Left cardiac atrium (tissue), 4 donors: ENCODE results near the gene FBXW2. TPM values are rescaled to one million over a fixed set of nuclear protein-coding genes. Genes with fewer than 3 reads are reported as not detected.
A peak's percentile ranks its signal among the peaks of the same experiment; 100 is the strongest.
"Not testable (repeated sequence)": the region's sequence is repeated elsewhere in the genome, so short reads cannot be mapped to it uniquely, and the experiment has no call there.

Source experiments
- ATAC-seq, 2 donors: fragments of 200-7000 bp; cut with Tn5 transposase; one replicate each; pipeline ENCODE4 v1.9.1; 2020; ENCODE audit warnings: mild to moderate bottlenecking in 2 of 2, moderate library complexity in 2 of 2
- DNase-seq: peaks from one replicate; pipeline ENCODE4 v3.0.0-alpha.2; 2020
- intact Hi-C, 2 donors: fragments of 100-400 bp; cut with DNase I; formaldehyde crosslinking; loops; one replicate each; pipeline versions ENCODE4 v1.14.1 to v1.15.1; 2022 to 2023
- total RNA-seq, 2 donors: library from RNA; stranded (reverse); fragmentation: NEBNext Ultra II Directional; extraction: Animal tissue kit (Norgen Biotek cat#: 25700); gene quantifications; one replicate each; pipeline ENCODE4 v1.2.1, GENCODE V29; 2021
- donor health status: DM: no; HTN: yes; CAD: no.
- donor health status: DM: no; HTN: yes; CAD: no; lungs with severe emphysema.
- donor health status: DM: yes; HTN: yes; CAD: no.
- donor health status: Dilated cardiomyopathy.

The FBXW2 gene
- total RNA-seq, 2 donors from 2014 or later: 44.6 to 45.5 TPM

GRCh38 chr9:120757026-120757913 lies 35.9 kb downstream of the FBXW2 start:
- ATAC-seq: no peak
- no peak for DNase-seq
- intact Hi-C loops: loop anchor here (2.0 to 10.0 kb wide), 4 partner anchors 180 to 408 kb away; no protein-coding TSS in a partner anchor

- no peak for DNase-seq
- ATAC-seq: no peak
- intact Hi-C loops: loop anchor here (2.0 to 10.0 kb wide), 4 partner anchors 180 to 408 kb away; no protein-coding TSS in a partner anchor
Observed at GRCh38 chr9:120756531-120756930, 36.7 kb downstream of the FBXW2 start.

- intact Hi-C loops: loop anchor here (2.0 to 10.0 kb wide), 4 partner anchors 181 to 409 kb away; no protein-coding TSS in a partner anchor
- peak; percentile 55 to 76 for ATAC-seq
- peak; percentile 33 for DNase-seq
Observed at GRCh38 chr9:120755810-120756434, 37.3 kb downstream of the FBXW2 start.

GRCh38 chr9:120755044-120755443 lies 38.2 kb downstream of the FBXW2 start:
- intact Hi-C loops: loop anchor here (5.0 to 10.0 kb wide), 3 partner anchors 182 to 410 kb away; no protein-coding TSS in a partner anchor
- ATAC-seq: no peak

DNA sequence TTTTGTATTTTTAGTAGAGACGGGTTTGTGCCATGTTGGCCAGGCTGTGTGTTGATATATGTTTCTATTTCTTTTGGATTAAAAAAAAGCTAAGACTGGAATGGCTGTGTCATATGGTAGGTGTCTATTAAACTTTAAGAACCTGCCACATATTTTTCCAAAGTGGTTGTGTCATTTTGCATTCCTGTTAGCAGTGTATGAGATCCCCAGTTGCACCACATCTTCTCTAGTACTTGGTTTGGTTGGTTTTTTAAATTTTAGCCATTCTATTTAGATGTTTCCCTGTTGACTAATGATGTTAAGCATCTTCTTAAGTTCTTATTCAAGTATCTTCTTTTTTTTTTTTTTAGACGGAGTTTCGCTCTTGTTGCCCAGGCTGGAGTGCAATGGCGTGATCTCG lies 42.8 kb downstream of the FBXW2 start:
- intact Hi-C loops: loop anchor here in 1 of 2 donors (10.0 kb wide), 1 partner anchor 414 kb away; no protein-coding TSS in a partner anchor
- DNase-seq (no peak), ATAC-seq (no peak)

More at GRCh38 chr9:120755044-120755443, 38.2 kb downstream of the FBXW2 start:
- no peak for DNase-seq

DNA sequence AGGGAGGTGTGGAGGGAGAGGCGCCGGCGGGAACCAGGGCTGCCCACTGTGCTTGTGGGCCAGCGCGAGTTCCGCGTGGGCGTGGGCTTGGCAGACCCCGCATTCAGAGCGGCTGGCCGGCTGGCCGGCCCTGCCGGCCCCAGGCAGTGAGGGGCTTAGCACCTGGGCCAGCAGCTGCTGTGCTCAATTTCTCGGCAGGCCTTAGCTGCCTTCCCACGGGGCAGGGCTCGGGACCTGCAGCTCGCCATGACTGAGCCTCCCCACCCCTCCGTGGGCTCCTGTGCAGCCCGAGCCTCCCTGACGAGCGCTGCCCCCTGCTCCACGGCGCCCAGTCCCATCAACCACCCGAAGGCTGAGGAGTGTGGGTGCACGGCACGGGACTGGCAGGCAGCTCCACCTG lies 46.9 kb downstream of the FBXW2 start:
- not testable (repeated sequence) for ATAC-seq, DNase-seq
- intact Hi-C loops: loop anchor here in 1 of 2 donors (10.0 kb wide), 1 partner anchor 58 kb away; no protein-coding TSS in a partner anchor

DNA sequence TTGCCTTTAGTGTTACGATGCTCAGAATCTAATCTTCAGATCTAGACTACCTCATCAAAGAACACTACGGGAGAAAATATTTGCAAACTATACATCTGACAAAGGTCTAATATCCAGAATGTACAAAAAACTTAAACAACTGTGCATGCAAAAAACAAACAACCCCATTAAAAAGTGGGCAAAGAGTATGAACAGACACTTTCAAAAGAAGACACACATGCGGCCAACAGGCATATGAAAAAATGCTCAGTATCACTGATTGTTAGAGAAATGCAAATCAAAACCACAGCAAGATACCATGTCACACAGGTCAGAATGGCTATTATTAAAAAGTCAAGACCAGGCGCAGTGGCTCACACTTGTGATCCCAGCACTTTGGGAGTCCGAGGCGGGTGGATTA lies 47.9 kb downstream of the FBXW2 start:
- ATAC-seq (no peak), DNase-seq (no peak)
- intact Hi-C loops: loop anchor here in 1 of 2 donors (10.0 kb wide), 1 partner anchor 60 kb away; no protein-coding TSS in a partner anchor

DNA sequence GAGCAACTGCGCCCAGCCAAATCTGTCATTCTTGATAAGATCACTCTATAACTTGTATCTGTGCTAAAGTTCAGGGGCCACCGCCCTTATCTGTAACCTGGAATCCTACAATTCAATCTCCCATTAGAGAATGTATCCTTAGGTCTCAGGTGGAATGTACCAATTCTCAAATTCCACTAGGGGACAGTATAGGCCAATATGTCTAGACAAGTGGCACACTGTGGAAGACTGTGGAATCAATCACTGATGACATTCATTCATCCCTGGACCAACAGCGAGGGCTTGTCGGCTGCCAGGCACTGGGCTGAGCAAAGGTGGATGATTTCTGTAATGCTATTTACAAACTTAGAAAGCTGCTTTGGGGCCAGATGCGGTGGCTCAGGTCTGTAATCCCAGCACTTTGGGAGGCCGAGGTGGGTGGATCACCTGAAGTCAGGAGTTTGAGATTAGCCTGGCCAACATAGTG lies 50.2 kb downstream of the FBXW2 start:
- DNase-seq: no peak
- intact Hi-C loops: loop anchor here in 1 of 2 donors (10.0 kb wide), 1 partner anchor 62 kb away; no protein-coding TSS in a partner anchor
- ATAC-seq: peak in 1 of 2 donors; percentile 44

GRCh38 chr9:120741701-120742100 lies 51.5 kb downstream of the FBXW2 start:
- DNase-seq: no peak
- ATAC-seq: no peak
- intact Hi-C loops: loop anchor here in 1 of 2 donors (10.0 kb wide), 1 partner anchor 63 kb away; no protein-coding TSS in a partner anchor

DNA sequence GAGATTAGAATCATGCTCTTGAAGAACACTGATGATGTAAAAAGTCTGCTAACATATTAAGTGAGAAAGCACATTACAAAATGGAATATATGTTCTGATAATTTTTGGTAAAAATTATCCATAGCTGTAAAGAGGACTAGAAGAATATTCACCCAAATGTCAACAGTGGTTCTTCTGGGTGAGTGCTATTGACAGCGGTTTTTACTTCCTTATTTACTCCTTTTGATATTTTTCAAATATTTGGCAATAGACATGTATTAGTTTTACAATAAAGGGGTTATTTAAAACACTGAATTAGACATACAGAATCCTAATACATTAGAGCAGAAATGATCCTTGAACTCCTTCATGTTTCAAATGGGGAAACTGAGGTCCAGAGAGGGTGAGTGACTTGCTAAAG lies 52.0 kb downstream of the FBXW2 start:
- no peak for DNase-seq
- ATAC-seq: no peak
- intact Hi-C loops: loop anchor here in 1 of 2 donors (10.0 kb wide), 1 partner anchor 64 kb away; no protein-coding TSS in a partner anchor

GRCh38 chr9:120740132-120740531 lies 53.1 kb downstream of the FBXW2 start:
- intact Hi-C loops: loop anchor here in 1 of 2 donors (10.0 kb wide), 1 partner anchor 65 kb away; no protein-coding TSS in a partner anchor
- no peak for ATAC-seq
- no peak for DNase-seq

DNA sequence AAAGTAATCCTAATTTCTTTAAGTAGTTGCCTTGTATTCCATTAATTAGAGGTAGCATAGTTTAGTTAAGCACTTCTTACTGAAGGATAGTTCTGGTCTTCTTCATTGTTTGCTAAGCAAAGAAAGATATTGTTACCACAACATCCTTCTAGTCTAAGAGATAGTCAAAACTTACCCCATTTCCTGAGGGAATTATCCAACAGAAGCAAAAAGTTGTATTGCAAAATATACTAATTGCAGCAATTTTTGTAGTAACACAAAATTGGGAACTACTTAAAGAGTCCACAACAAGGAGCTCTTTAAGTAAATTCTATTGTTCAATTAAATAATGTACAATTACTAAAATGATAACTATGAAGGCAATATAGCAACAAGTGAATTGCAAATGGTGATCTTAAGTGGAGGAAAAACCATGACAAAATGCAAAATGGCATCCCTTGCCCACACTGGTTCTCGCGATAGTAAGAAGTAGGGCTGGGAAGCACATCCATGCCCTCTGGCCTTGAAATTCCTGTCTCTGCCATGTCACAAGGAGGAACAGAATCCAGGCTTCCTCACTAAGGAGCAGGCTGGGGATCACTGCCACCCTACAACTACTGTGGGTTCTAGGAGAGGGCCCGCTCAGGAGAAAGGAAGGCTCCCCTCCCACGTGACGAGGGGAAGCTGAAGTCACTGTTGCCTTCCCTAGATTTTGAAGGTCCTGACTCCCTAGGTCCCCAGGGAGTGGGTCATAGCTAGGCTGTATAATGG lies 55.6 kb downstream of the FBXW2 start:
- ATAC-seq (no peak), DNase-seq (no peak)
- intact Hi-C loops: no loop called here

GRCh38 chr9:120736881-120737280 lies 56.3 kb downstream of the FBXW2 start:
- DNase-seq (no peak), ATAC-seq (no peak)
- intact Hi-C loops: no loop called here

GRCh38 chr9:120735415-120736126 lies 57.6 kb downstream of the FBXW2 start:
- peak; percentile 29 to 38 for ATAC-seq
- intact Hi-C loops: no loop called here
- no peak for DNase-seq

GRCh38 chr9:120734607-120735410 lies 58.4 kb downstream of the FBXW2 start:
- ATAC-seq: peak; percentile 10 to 27
- intact Hi-C loops: no loop called here
- DNase-seq: no peak

DNA sequence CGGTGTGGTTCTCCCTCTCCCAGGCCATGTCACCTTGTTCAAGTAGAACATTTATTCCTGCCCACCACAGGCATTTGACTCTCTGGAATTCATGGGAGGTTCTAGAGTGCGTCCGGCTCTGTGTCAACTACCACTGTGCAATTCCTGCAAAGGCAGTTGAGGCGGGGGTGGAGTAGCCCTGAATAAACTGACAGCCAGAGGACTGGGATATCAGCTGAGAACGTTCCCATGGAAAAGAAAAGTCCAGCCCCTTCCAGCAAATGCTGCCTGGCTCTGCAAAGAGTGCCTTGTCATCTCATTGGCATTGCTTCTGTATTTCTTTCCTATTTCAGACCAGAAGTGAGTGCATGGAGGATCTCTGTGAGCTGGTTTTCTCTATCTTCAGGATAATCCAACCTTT lies 60.0 kb downstream of the FBXW2 start:
- ATAC-seq: peak; percentile 69 to 78
- intact Hi-C loops: no loop called here
- DNase-seq: peak; percentile 77
